GM23338 (cell line): ENCODE data around the gene TRABD. TPM values are rescaled to one million over a fixed set of nuclear protein-coding genes. Genes with fewer than 3 reads are reported as not detected.
A peak's percentile ranks its signal among the peaks of the same experiment; 100 is the strongest.

Source experiments
- ATAC-seq: fragments of 200-7000 bp; cut with Tn5 transposase; 3 replicates; pipeline ENCODE4 v1.9.1; 2020
- DNase-seq: peaks from one replicate; pipeline ENCODE4 v3.0.0-alpha.2; 2015; ENCODE audit warnings: low spot score
- H2AFZ ChIP-seq: fragments of 200-600 bp; sonication (generic); 2 replicates; pipeline ENCODE4 v1.8.0; 2016; ENCODE audit warnings: antibody characterized with exemption, mild to moderate bottlenecking, moderate library complexity
- H3F3A ChIP-seq: fragments of 200-600 bp; sonication (generic); replicated peaks from 2 replicates; pipeline ENCODE4 v1.8.0; 2017; ENCODE audit warnings: antibody characterized with exemption, mixed run types, low read depth
- H3K27ac ChIP-seq: fragments of 200-600 bp; sonication (generic); 2 replicates; pipeline ENCODE4 v1.6.1; 2016; ENCODE audit warnings: low read depth
- H3K27me3 ChIP-seq: fragments of 200-600 bp; sonication (generic); 2 replicates; pipeline ENCODE4 v1.8.0; 2016; ENCODE audit warnings: mild to moderate bottlenecking, mixed run types, moderate library complexity; ENCODE audit not compliant: insufficient read depth
- H3K36me3 ChIP-seq: fragments of 200-600 bp; sonication (generic); 2 replicates; pipeline ENCODE4 v1.8.0; 2016; ENCODE audit warnings: mild to moderate bottlenecking; ENCODE audit not compliant: insufficient read depth
- H3K4me1 ChIP-seq: fragments of 200-600 bp; sonication (generic); 2 replicates; pipeline ENCODE4 v1.8.0; 2016; ENCODE audit warnings: mild to moderate bottlenecking, moderate library complexity; ENCODE audit not compliant: insufficient read depth
- H3K4me2 ChIP-seq: fragments of 200-600 bp; sonication (generic); 2 replicates; pipeline ENCODE4 v1.7.1; 2017; ENCODE audit warnings: mixed run types
- H3K4me3 ChIP-seq: fragments of 200-600 bp; sonication (generic); 2 replicates; pipeline ENCODE4 v1.6.1; 2016; ENCODE audit warnings: mixed run types
- H3K79me2 ChIP-seq: fragments of 200-600 bp; sonication (generic); replicated peaks from 2 replicates; pipeline ENCODE4 v1.8.0; 2017; ENCODE audit warnings: mild to moderate bottlenecking; ENCODE audit not compliant: insufficient read depth
- H3K9me2 ChIP-seq: fragments of 200-600 bp; sonication (generic); 2 replicates; pipeline ENCODE4 v1.8.0; 2017; ENCODE audit not compliant: insufficient read depth
- H4K20me1 ChIP-seq: fragments of 200-600 bp; sonication (generic); replicated peaks from 2 replicates; pipeline ENCODE4 v1.8.0; 2017; ENCODE audit warnings: mild to moderate bottlenecking; ENCODE audit not compliant: insufficient read depth
- H3K27ac Mint-ChIP-seq: 2 replicates; pipeline ENCODE4 v1.8.0; 2020; ENCODE audit warnings: inconsistent platforms, mild to moderate bottlenecking, moderate library complexity, mixed read lengths
- H3K27me3 Mint-ChIP-seq: 3 replicates; pipeline ENCODE4 v1.8.0; 2022; ENCODE audit warnings: low read depth, mild to moderate bottlenecking, moderate library complexity, mixed read lengths, inconsistent platforms; ENCODE audit not compliant: insufficient read depth, poor library complexity
- H3K36me3 Mint-ChIP-seq: 3 replicates; pipeline ENCODE4 v1.8.0; 2021; ENCODE audit warnings: low read depth, mild to moderate bottlenecking, inconsistent platforms, moderate library complexity, mixed read lengths
- H3K4me1 Mint-ChIP-seq: 3 replicates; pipeline ENCODE4 v1.8.0; 2020; ENCODE audit warnings: mild to moderate bottlenecking, inconsistent platforms, mixed read lengths
- H3K4me3 Mint-ChIP-seq: 3 replicates; pipeline ENCODE4 v1.8.0; 2021; ENCODE audit warnings: moderate library complexity, mild to moderate bottlenecking, inconsistent platforms, mixed read lengths
- H3K9me3 Mint-ChIP-seq: 3 replicates; pipeline ENCODE4 v1.8.0; 2020; ENCODE audit warnings: moderate library complexity, mild to moderate bottlenecking, inconsistent platforms, mixed read lengths
- CTCF ChIP-seq, 2 experiments: fragments of 200-600 bp in 1 of 2; sonication (generic) in 1 of 2; conservative IDR thresholded peaks; 2 replicates each; pipeline versions ENCODE4 v1.5.1 to v1.6.1; 2016 to 2017; ENCODE audit warnings: antibody characterized with exemption in 2 of 2, low read depth in 2 of 2, mild to moderate bottlenecking in 2 of 2, moderate library complexity in 1 of 2
- ETS1 ChIP-seq: IDR thresholded peaks from 2 replicates; pipeline ENCODE4 v1.6.1; 2016; ENCODE audit warnings: antibody characterized with exemption
- EZH2phosphoT487 ChIP-seq: fragments of 200-600 bp; sonication (generic); IDR thresholded peaks from one replicate; pipeline ENCODE4 v1.8.1; 2018; ENCODE audit warnings: antibody characterized with exemption; ENCODE audit not compliant: unreplicated experiment
- JUNB ChIP-seq: IDR thresholded peaks from one replicate; pipeline ENCODE4 v1.6.1; 2016; ENCODE audit warnings: antibody characterized with exemption; ENCODE audit not compliant: unreplicated experiment
- NANOG ChIP-seq: IDR thresholded peaks from 2 replicates; pipeline ENCODE4 v1.6.1; 2016; ENCODE audit warnings: antibody characterized with exemption, borderline replicate concordance
- POLR2AphosphoS5 ChIP-seq: IDR thresholded peaks from 2 replicates; pipeline ENCODE4 v1.6.1; 2016; ENCODE audit warnings: antibody characterized with exemption, low read depth
- REST ChIP-seq: IDR thresholded peaks from one replicate; pipeline ENCODE4 v1.6.1; 2018; ENCODE audit warnings: antibody characterized with exemption; ENCODE audit not compliant: unreplicated experiment
- STAT1 ChIP-seq: IDR thresholded peaks from one replicate; pipeline ENCODE4 v1.6.1; 2016; ENCODE audit warnings: antibody characterized with exemption; ENCODE audit not compliant: unreplicated experiment
- ZNF114 ChIP-seq: fragments of 250-450 bp; sonication (Bioruptor Pico); IDR thresholded peaks from 2 replicates; pipeline ENCODE4 v1.5.0; 2020; ENCODE audit warnings: mild to moderate bottlenecking, moderate library complexity
- polyA plus RNA-seq: library from polyadenylated mRNA; unstranded; fragments of >200 nt; fragmentation: Nextera tagmentation; extraction: Ambion mirVana; gene quantifications from 2 replicates; pipeline ENCODE4 v1.2.1, GENCODE V29; 2016
- total RNA-seq: library from RNA; depleted of rRNA; stranded (reverse); fragments of >200 nt; shearing (Covaris generic); gene quantifications from 2 replicates; pipeline ENCODE4 v1.2.3, GENCODE V29; 2014

TRABD gene
- total and polyA plus RNA-seq, 2 experiments from 2014 or later, result 44.1 to 66.1 TPM

- Mint-ChIP-seq H3K4me3 (no peak overlapping the region), H3K27me3 (peaks cover 17% of the 10 kb centered on the region), H3K36me3 (no peaks in the 10 kb centered on the region), H3K4me1 (peaks cover 14% of the 10 kb centered on the region), H3K9me3 (no peaks in the 10 kb centered on the region; the same call in 2 of the 3 replicates), H3K27ac (no peak overlapping the region)
- Histone ChIP-seq H3K9me2 (no peaks in the 10 kb centered on the region), H3K27ac (no peak overlapping the region), H3K4me1 (no peaks in the 10 kb centered on the region; the same call in 1 of the 2 replicates), H3K4me3 (no peak overlapping the region), H3K79me2 (no peaks in the 10 kb centered on the region), H3K4me2 (no peak overlapping the region), H4K20me1 (no peaks in the 10 kb centered on the region), H3F3A (no peaks in the 10 kb centered on the region), H2AFZ (no peak overlapping the region), H3K36me3 (no peaks in the 10 kb centered on the region), H3K27me3 (no peaks in the 10 kb centered on the region)
- no peak for TF ChIP-seq JUNB
- TF ChIP-seq EZH2phosphoT487, result no peak
- ATAC-seq, result peak; percentile 64
- no peak for DNase-seq
These were observed 24.8 kb upstream of the TRABD start for GRCh38 chr22:50160947-50161346.

GRCh38 chr22:50161508-50162390 is 24.0 kb upstream of the TRABD start:
- H3K4me1 Mint-ChIP-seq, result peaks cover 14% of the 10 kb centered on the region
- H3K9me2 ChIP-seq, result no peaks in the 10 kb centered on the region
- no peaks in the 10 kb centered on the region for H3F3A ChIP-seq
- no peaks in the 10 kb centered on the region; the same call in 2 of the 3 replicates for H3K9me3 Mint-ChIP-seq
- H4K20me1 ChIP-seq, result no peaks in the 10 kb centered on the region
- no peaks in the 10 kb centered on the region for H3K27me3 ChIP-seq
- H3K4me2 ChIP-seq, result no peak overlapping the region
- no peak overlapping the region for H2AFZ ChIP-seq
- H3K4me1 ChIP-seq, result no peaks in the 10 kb centered on the region; the same call in 1 of the 2 replicates
- H3K36me3 Mint-ChIP-seq, result no peaks in the 10 kb centered on the region
- no peaks in the 10 kb centered on the region for H3K79me2 ChIP-seq
- peaks cover 17% of the 10 kb centered on the region for H3K27me3 Mint-ChIP-seq
- H3K36me3 ChIP-seq, result no peaks in the 10 kb centered on the region
- H3K4me3 Mint-ChIP-seq, result no peak overlapping the region
- ATAC-seq (peak; percentile 47), DNase-seq (no peak)
- H3K4me3 ChIP-seq, result no peak overlapping the region
- no peak overlapping the region for H3K27ac ChIP-seq
- H3K27ac Mint-ChIP-seq, result no peak overlapping the region
- no peak for TF ChIP-seq EZH2phosphoT487
- TF ChIP-seq REST, result no peak
- TF ChIP-seq JUNB, result no peak
- TF ChIP-seq ZNF114 (CRISPR knock-in tag), result no peak
- TF ChIP-seq ETS1, result no peak
- TF ChIP-seq POLR2AphosphoS5, result no peak
- TF ChIP-seq CTCF (conservative IDR thresholded peaks at IDR 0.05; ENCODE audit: low read depth in 2 of 2), result no peak
- TF ChIP-seq STAT1, result no peak
- TF ChIP-seq NANOG, result no peak
